HG03432 (cell line): Measurements from ENCODE around the gene ACOT6.
A peak's percentile ranks its signal among the peaks of the same experiment; 100 is the strongest.
"Not testable (repeated sequence)": the region's sequence is repeated elsewhere in the genome, so short reads cannot be mapped to it uniquely, and the experiment has no call there.

Experiments
- ATAC-seq: cut with Tn5 transposase; IDR thresholded peaks from one replicate; pipeline ENCODE4 v1.9.1; 2021; ENCODE audit warnings: mild to moderate bottlenecking, moderate library complexity; ENCODE audit not compliant: unreplicated experiment

Gene ACOT6

GRCh38 chr14:73594491-73594890 is 17.8 kb upstream of the ACOT6 start:
- ATAC-seq = no peak

GRCh38 chr14:73599499-73599898 is 12.8 kb upstream of the ACOT6 start:
- ATAC-seq = no peak

GRCh38 chr14:73602994-73603393 is 9.3 kb upstream of the ACOT6 start:
- ATAC-seq = no peak

- no peak for ATAC-seq
These were observed 6.0 kb upstream of the ACOT6 start for GRCh38 chr14:73606271-73606670.

GRCh38 chr14:73607241-73607640 is 5.1 kb upstream of the ACOT6 start:
- no peak for ATAC-seq

GRCh38 chr14:73610687-73611086 is 1.6 kb upstream of the ACOT6 start:
- no peak for ATAC-seq

- ATAC-seq = peak; percentile 7
These were observed 698 bp downstream of the ACOT6 start for GRCh38 chr14:73613046-73613383.

- no peak for ATAC-seq
These were observed 1.2 kb downstream of the ACOT6 start for GRCh38 chr14:73613419-73613963.

GRCh38 chr14:73616831-73617230 is 4.5 kb downstream of the ACOT6 start:
- ATAC-seq = no peak

GRCh38 chr14:73619524-73619923 is 7.2 kb downstream of the ACOT6 start:
- ATAC-seq = no peak

- no peak for ATAC-seq
These were observed 8.0 kb downstream of the ACOT6 start for GRCh38 chr14:73620268-73620667.

- ATAC-seq = no peak
These were observed 11.3 kb downstream of the ACOT6 start for GRCh38 chr14:73623504-73624054.

GRCh38 chr14:73625706-73626105 is 13.4 kb downstream of the ACOT6 start:
- no peak for ATAC-seq

- no peak for ATAC-seq
These were observed 14.8 kb downstream of the ACOT6 start for GRCh38 chr14:73627151-73627558.

GRCh38 chr14:73630009-73630780 is 17.9 kb downstream of the ACOT6 start:
- ATAC-seq = no peak

GRCh38 chr14:73633116-73634010 is 21.0 kb downstream of the ACOT6 start:
- peak; percentile 63 for ATAC-seq

- peak; percentile 35 for ATAC-seq
These were observed 21.9 kb downstream of the ACOT6 start for GRCh38 chr14:73634011-73634833.

GRCh38 chr14:73636355-73636754 is 24.0 kb downstream of the ACOT6 start:
- ATAC-seq = not testable (repeated sequence)

- no peak for ATAC-seq
These were observed 25.5 kb downstream of the ACOT6 start for GRCh38 chr14:73637830-73638229.

GRCh38 chr14:73640796-73641365 is 28.6 kb downstream of the ACOT6 start:
- ATAC-seq = no peak
